H1 (cell line): ENCODE data around the gene ZBED1. TPM values are rescaled to one million over a fixed set of nuclear protein-coding genes. Genes with fewer than 3 reads are reported as not detected.

Experiments
- TBP ChIP-seq: IDR thresholded peaks from 2 replicates; pipeline ENCODE4 v1.6.1; 2011; ENCODE audit warnings: low read depth, low read length, improper control_type of control experiment
- ZNF274 ChIP-seq: IDR thresholded peaks from 2 replicates; pipeline ENCODE4 v1.7.0; 2012; ENCODE audit warnings: low read length, borderline replicate concordance; ENCODE audit errors: extremely low read depth
- polyA plus RNA-seq, 7 experiments: library from polyadenylated mRNA; depleted of rRNA in 3 of 7; stranded (reverse) in 5 of 7; unstranded in 2 of 7; fragments of >200 nt in 5 of 7; fragments of 200-250 nt in 2 of 7; gene quantifications; 1 replicate in 5 of 7; 2 replicates in 1 of 7; 4 replicates in 1 of 7; pipeline versions ENCODE4 v1.2.1 to v1.2.3, GENCODE V29; 2011 to 2013; ENCODE audit warnings: missing spikeins in 2 of 7, mixed read lengths in 2 of 7
- total RNA-seq: library from RNA; stranded (reverse); fragmentation: NEBNext Ultra II Directional; extraction: Animal tissue kit (Norgen Biotek cat#: 25700); gene quantifications from 2 replicates; pipeline ENCODE4 v1.2.1, GENCODE V29; 2021
- TF ChIP-seq, protein P1 (sequence below), 3 experiments: IDR thresholded peaks; 1 replicate in 2 of 3; 2 replicates in 1 of 3; pipeline versions ENCODE4 v1.5.1 to v1.6.1; 2011; ENCODE audit warnings: low read length in 3 of 3, mild to moderate bottlenecking in 3 of 3, inconsistent platforms in 2 of 3, low read depth in 1 of 3, moderate library complexity in 1 of 3; ENCODE audit not compliant: insufficient read depth in 1 of 3; ENCODE audit errors: control extremely low read depth in 1 of 3
- TF ChIP-seq, protein P2 (sequence below): IDR thresholded peaks from 2 replicates; pipeline ENCODE4 v1.6.1; 2012; ENCODE audit warnings: inconsistent platforms

Gene ZBED1
- total and polyA plus RNA-seq, 2 of the 8 experiments (the other 6 are each of a cell fraction or from before 2014, with no cell fraction given) = 28.5 to 45.8 TPM

DNA sequence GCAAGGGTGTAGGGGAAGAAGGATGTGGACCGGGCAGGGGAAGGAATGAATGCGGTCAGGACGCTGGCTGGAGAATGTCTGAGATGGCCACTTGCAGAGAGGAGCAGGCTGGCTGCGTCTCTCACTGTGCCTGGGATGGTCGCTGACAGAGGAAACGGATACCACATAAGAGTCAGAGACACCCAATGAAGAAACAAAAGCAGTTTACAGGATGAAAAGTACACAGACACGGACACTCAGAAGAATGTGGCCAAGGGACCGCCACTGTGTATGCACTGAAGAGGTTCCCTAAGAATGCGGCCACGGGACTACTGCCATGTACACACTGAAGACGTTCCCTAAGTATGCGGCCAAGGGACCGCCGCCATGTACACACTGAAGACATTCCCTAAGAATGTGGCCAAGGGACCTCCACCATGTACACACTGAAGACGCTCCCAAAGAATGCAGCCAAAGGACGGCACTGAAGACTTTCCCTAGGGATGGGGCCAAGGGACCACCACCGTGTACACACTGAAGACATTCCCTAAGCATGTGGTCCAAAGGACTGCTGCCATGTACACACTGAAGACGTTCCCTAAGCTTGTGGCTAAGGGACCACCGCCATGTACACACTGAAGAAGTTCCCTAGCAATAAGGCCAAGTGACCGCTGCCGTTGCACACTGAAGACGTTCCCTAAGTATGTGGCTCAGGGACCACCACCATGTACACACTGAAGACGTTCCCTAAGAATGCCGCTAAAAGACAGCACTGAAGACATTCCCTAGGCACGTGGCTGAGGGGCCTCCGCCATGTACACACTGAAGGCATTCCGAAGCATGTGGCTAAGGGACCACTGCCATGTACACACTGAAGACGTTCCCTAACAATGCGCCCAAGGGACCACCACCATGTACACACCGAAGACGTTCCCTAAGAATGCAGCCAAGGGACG is 32.2 kb downstream of the ZBED1 start (continued):
- TF ChIP-seq, protein P1, sequence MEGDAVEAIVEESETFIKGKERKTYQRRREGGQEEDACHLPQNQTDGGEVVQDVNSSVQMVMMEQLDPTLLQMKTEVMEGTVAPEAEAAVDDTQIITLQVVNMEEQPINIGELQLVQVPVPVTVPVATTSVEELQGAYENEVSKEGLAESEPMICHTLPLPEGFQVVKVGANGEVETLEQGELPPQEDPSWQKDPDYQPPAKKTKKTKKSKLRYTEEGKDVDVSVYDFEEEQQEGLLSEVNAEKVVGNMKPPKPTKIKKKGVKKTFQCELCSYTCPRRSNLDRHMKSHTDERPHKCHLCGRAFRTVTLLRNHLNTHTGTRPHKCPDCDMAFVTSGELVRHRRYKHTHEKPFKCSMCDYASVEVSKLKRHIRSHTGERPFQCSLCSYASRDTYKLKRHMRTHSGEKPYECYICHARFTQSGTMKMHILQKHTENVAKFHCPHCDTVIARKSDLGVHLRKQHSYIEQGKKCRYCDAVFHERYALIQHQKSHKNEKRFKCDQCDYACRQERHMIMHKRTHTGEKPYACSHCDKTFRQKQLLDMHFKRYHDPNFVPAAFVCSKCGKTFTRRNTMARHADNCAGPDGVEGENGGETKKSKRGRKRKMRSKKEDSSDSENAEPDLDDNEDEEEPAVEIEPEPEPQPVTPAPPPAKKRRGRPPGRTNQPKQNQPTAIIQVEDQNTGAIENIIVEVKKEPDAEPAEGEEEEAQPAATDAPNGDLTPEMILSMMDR (IDR thresholded peaks at IDR 0.05; ENCODE audit: control extremely low read depth in 1 of 3, insufficient read depth in 1 of 3, low read depth in 1 of 3, low read length in 3 of 3) = no peak
- TF ChIP-seq TBP = no peak
- TF ChIP-seq, protein P2, sequence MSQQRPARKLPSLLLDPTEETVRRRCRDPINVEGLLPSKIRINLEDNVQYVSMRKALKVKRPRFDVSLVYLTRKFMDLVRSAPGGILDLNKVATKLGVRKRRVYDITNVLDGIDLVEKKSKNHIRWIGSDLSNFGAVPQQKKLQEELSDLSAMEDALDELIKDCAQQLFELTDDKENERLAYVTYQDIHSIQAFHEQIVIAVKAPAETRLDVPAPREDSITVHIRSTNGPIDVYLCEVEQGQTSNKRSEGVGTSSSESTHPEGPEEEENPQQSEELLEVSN = no peak
- no peak for TF ChIP-seq ZNF274
